Measurements from ENCODE around the gene RASEF.

RASEF gene

GRCh38 chr9:82975176-82975575 is 87.8 kb downstream of the RASEF start:
- Histone ChIP-seq H3K27me3 (ENCODE audit: insufficient read depth, low read length, poor library complexity) (no peaks in the 10 kb centered on the region), H3K79me2 (ENCODE audit: insufficient read depth, low read length) (no peaks in the 10 kb centered on the region), H3K4me1 (ENCODE audit: insufficient read depth, low read length) (no peaks in the 10 kb centered on the region), H4K20me1 (ENCODE audit: insufficient read depth, low read length) (no peaks in the 10 kb centered on the region), H3K4me2 (ENCODE audit: insufficient read depth, low read length) (no peak overlapping the region), H3K36me3 (ENCODE audit: insufficient read depth, low read length) (no peaks in the 10 kb centered on the region), H3K27ac (ENCODE audit: low read length) (no peak overlapping the region), H3K4me3 (ENCODE audit: low read depth in 1 of 2, low read length in 2 of 2) (no peak overlapping the region), H3K9me3 (ENCODE audit: insufficient read depth, low read length, severe bottlenecking) (no peaks in the 10 kb centered on the region), H3K9ac (ENCODE audit: low read depth, low read length) (no peak overlapping the region), H2AFZ (ENCODE audit: low read depth, low read length) (no peak overlapping the region)
- DNase-seq (no peak), ATAC-seq (ENCODE audit: insufficient read depth, low read depth) (no peak)
- TF ChIP-seq EZH2 (IDR thresholded peaks at IDR 0.05; ENCODE audit: borderline replicate concordance, low read depth, low read length, severe bottlenecking): no peak
- TF ChIP-seq CTCF (IDR thresholded peaks at IDR 0.05; ENCODE audit: borderline replicate concordance, extremely low read depth, low read length, poor library complexity, severe bottlenecking): no peak

GRCh38 chr9:82972446-82972845 is 90.5 kb downstream of the RASEF start:
- Histone ChIP-seq H3K79me2 (ENCODE audit: insufficient read depth, low read length) (no peaks in the 10 kb centered on the region), H2AFZ (ENCODE audit: low read depth, low read length) (no peak overlapping the region), H3K4me3 (ENCODE audit: low read depth in 1 of 2, low read length in 2 of 2) (no peak overlapping the region), H4K20me1 (ENCODE audit: insufficient read depth, low read length) (no peaks in the 10 kb centered on the region), H3K9me3 (ENCODE audit: insufficient read depth, low read length, severe bottlenecking) (no peaks in the 10 kb centered on the region), H3K27ac (ENCODE audit: low read length) (no peak overlapping the region), H3K4me2 (ENCODE audit: insufficient read depth, low read length) (no peak overlapping the region), H3K36me3 (ENCODE audit: insufficient read depth, low read length) (no peaks in the 10 kb centered on the region), H3K27me3 (ENCODE audit: insufficient read depth, low read length, poor library complexity) (no peaks in the 10 kb centered on the region), H3K4me1 (ENCODE audit: insufficient read depth, low read length) (no peaks in the 10 kb centered on the region), H3K9ac (ENCODE audit: low read depth, low read length) (no peak overlapping the region)
- TF ChIP-seq CTCF (IDR thresholded peaks at IDR 0.05; ENCODE audit: borderline replicate concordance, extremely low read depth, low read length, poor library complexity, severe bottlenecking) (no peak), EZH2 (IDR thresholded peaks at IDR 0.05; ENCODE audit: borderline replicate concordance, low read depth, low read length, severe bottlenecking) (no peak)
- DNase-seq: no peak
- ATAC-seq (ENCODE audit: insufficient read depth, low read depth): no peak

GRCh38 chr9:82970359-82970758 is 92.6 kb downstream of the RASEF start:
- no peak for TF ChIP-seq EZH2 (IDR thresholded peaks at IDR 0.05; ENCODE audit: borderline replicate concordance, low read depth, low read length, severe bottlenecking)
- no peak for TF ChIP-seq CTCF (IDR thresholded peaks at IDR 0.05; ENCODE audit: borderline replicate concordance, extremely low read depth, low read length, poor library complexity, severe bottlenecking)
- H3K27ac ChIP-seq (ENCODE audit: low read length): no peak overlapping the region
- no peaks in the 10 kb centered on the region for H3K4me1 ChIP-seq (ENCODE audit: insufficient read depth, low read length)
- ATAC-seq (ENCODE audit: insufficient read depth, low read depth) (no peak), DNase-seq (no peak)
- no peaks in the 10 kb centered on the region for H3K36me3 ChIP-seq (ENCODE audit: insufficient read depth, low read length)
- no peaks in the 10 kb centered on the region for H3K9me3 ChIP-seq (ENCODE audit: insufficient read depth, low read length, severe bottlenecking)
- no peak overlapping the region for H3K4me2 ChIP-seq (ENCODE audit: insufficient read depth, low read length)
- no peaks in the 10 kb centered on the region for H4K20me1 ChIP-seq (ENCODE audit: insufficient read depth, low read length)
- no peak overlapping the region for H2AFZ ChIP-seq (ENCODE audit: low read depth, low read length)
- H3K4me3 ChIP-seq (ENCODE audit: low read depth in 1 of 2, low read length in 2 of 2): no peak overlapping the region
- no peaks in the 10 kb centered on the region for H3K27me3 ChIP-seq (ENCODE audit: insufficient read depth, low read length, poor library complexity)
- H3K9ac ChIP-seq (ENCODE audit: low read depth, low read length): no peak overlapping the region
- no peaks in the 10 kb centered on the region for H3K79me2 ChIP-seq (ENCODE audit: insufficient read depth, low read length)

- Histone ChIP-seq H2AFZ (ENCODE audit: low read depth, low read length) (no peak overlapping the region), H3K27me3 (ENCODE audit: insufficient read depth, low read length, poor library complexity) (no peaks in the 10 kb centered on the region), H4K20me1 (ENCODE audit: insufficient read depth, low read length) (no peaks in the 10 kb centered on the region), H3K27ac (ENCODE audit: low read length) (no peak overlapping the region), H3K9me3 (ENCODE audit: insufficient read depth, low read length, severe bottlenecking) (no peaks in the 10 kb centered on the region), H3K36me3 (ENCODE audit: insufficient read depth, low read length) (no peaks in the 10 kb centered on the region), H3K4me1 (ENCODE audit: insufficient read depth, low read length) (no peaks in the 10 kb centered on the region), H3K4me3 (ENCODE audit: low read depth in 1 of 2, low read length in 2 of 2) (no peak overlapping the region), H3K79me2 (ENCODE audit: insufficient read depth, low read length) (no peaks in the 10 kb centered on the region), H3K9ac (ENCODE audit: low read depth, low read length) (no peak overlapping the region), H3K4me2 (ENCODE audit: insufficient read depth, low read length) (no peak overlapping the region)
- TF ChIP-seq EZH2 (IDR thresholded peaks at IDR 0.05; ENCODE audit: borderline replicate concordance, low read depth, low read length, severe bottlenecking): no peak
- no peak for TF ChIP-seq CTCF (IDR thresholded peaks at IDR 0.05; ENCODE audit: borderline replicate concordance, extremely low read depth, low read length, poor library complexity, severe bottlenecking)
- ATAC-seq (ENCODE audit: insufficient read depth, low read depth) (no peak), DNase-seq (no peak)
Observed at GRCh38 chr9:82969291-82969690, 93.7 kb downstream of the RASEF start.
